HG03175 (cell line): Measurements from ENCODE around the gene CERS6.
A peak's percentile ranks its signal among the peaks of the same experiment; 100 is the strongest.
"Not testable (repeated sequence)": the region's sequence is repeated elsewhere in the genome, so short reads cannot be mapped to it uniquely, and the experiment has no call there.

ENCODE experiments used
- ATAC-seq: cut with Tn5 transposase; IDR thresholded peaks from one replicate; pipeline ENCODE4 v1.9.1; 2021; ENCODE audit warnings: mild to moderate bottlenecking, moderate library complexity; ENCODE audit not compliant: unreplicated experiment

The CERS6 gene

DNA sequence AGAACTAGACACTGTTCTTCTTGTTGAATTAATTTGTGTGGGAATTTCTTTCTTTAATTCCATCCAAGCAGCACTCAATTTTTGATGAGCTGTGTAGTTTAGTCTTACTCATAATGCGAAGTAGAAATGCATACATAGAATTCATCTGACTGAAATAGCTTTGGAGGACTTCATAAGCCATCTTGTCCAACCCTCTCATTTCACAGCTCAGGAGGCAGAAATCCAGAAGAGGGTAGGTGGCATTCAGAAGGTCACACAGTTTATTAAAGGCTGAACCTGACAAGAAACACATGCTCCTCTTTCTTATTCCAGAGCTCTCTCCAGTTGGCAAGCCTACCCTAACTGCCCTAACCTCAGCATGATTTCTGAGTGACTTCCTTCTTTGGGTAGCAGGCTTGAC lies 177.1 kb downstream of the CERS6 start:
- ATAC-seq: no peak

DNA sequence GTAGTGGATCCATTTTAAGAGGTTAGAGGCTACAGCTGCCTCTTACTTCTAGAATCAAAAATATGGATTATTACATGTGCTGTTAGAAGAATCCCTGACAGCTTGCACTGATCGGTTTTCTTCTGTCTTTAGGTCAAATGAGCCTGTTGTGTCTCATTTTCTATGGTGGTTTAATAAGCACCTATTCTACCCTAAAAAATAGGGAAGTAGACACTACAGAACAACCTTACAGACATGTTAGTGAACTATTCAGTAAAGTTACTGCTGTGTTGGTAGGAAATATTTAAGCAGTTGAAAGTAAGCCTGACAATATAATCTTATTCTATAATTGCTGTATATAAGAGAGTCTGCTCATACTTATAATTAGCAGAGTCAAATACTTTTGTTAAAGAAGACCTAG lies 177.8 kb downstream of the CERS6 start:
- peak; percentile 71 for ATAC-seq

DNA sequence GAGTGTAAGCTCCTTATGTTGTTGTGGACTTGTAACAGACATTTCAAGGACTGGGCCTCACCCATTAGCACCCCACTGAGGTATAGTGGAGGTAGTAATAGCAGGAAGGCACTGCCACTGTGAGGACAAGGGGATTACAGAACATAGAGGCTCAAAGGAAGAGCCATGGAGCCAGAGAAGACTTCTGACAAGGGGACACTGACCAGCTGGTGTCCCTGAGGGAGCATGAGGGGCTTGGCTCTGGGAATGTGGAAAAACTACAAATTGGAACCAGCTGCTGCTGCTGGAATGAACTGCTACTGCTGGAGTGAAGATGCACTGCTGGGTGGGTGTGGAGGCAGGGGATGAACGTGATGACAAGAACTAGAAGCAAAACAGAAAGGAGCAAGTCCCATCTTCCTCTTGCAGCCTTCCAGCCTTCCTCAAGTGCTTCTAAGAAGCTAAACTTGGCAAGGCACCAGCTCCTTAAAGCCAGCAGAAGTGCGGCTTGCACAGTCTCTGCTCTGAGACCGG lies 179.0 kb downstream of the CERS6 start:
- no peak for ATAC-seq

DNA sequence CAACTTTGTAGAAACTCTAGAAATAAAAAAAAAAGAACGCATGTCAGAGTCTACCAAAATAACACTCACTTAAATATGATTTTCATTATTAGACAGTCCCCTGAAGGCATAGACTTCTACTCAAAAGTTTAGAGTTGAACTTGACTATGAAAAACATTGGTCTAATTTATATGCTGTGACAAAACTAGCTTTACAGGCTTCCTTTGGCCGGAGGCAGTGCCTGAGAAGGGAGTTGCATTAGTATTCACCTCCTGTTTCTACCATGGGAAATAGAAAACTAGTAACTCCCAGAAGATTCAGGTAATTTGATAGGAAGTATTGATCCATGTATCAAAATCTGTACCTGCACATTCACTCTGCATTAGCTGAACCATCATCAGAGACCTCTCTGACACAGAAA lies 182.9 kb downstream of the CERS6 start:
- no peak for ATAC-seq

DNA sequence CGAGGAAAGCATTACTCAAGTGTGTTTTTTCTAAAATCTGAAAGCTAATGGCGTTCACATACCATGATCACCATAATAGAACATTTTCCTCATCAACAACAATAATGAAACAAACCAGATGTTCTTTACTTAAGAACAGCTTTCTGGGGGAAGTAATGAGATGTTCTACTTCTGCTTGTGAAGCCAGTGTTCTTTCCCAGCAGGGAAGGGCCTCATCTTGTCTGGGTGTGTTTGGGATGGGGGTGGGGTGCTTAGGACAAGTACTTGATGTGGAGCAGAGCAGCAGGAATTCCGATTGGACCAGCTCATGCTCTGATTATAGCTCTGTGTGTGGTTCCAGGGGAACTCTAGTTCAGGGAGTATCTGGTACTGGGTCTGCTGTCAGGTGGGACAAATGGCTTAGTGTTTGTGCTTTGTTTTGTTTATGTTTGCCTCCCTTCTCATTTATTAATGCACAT lies 183.4 kb downstream of the CERS6 start:
- no peak for ATAC-seq

DNA sequence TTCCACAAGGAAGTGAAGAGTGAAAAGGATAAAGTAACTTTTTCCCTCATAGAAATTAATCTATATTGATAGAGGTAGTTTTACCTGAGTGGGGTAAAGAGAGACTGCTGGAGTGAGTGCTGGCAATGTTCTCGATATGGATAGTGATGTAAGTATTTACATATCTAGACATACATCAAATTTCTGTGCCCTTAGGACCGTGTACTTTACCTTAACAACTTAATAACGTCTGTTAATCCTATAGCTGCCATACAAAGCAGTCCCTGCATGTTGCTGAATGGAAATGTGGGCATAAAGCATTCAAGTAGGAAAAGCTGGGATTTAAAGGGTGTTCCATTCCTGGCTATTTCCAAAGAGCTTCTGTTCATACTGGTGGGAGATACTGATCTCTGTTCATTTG lies 184.0 kb downstream of the CERS6 start:
- ATAC-seq: no peak

DNA sequence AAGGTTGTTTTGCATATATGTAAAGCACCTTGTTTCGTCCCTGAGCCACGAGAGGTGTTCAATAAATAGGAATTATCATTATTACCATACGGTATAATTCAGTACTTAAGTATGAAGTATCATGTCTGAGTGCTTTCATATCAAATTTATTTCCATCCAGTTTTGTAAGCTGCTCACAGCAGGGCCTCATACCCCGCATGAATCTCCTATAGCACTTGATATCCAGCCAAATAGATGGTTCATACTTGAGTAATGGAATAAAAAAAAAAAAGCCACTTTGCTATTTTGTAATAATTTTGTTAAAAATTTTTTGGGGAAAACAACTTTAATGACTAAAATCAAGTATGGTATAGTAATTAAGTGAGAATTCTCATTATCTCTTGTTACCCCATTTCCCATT lies 185.6 kb downstream of the CERS6 start:
- no peak for ATAC-seq

DNA sequence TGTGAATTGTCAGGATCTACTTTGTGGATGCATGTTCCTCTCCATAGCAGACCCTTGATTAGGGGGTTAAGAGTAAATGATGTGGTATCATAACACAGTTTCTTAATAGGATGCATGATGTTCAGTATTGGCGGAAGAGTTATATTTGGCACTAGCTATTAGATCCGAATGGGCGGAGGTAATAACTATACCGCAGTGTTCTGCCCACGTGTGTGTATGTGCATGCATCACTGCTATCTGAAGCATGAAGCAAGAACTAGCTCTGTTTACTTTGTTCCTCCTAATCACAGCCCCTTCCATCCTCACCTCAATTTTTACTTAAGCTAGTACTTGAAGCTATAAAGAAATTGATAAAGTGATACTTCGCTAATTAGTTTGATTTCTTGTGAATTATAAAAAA lies 186.8 kb downstream of the CERS6 start:
- peak; percentile 89 for ATAC-seq

DNA sequence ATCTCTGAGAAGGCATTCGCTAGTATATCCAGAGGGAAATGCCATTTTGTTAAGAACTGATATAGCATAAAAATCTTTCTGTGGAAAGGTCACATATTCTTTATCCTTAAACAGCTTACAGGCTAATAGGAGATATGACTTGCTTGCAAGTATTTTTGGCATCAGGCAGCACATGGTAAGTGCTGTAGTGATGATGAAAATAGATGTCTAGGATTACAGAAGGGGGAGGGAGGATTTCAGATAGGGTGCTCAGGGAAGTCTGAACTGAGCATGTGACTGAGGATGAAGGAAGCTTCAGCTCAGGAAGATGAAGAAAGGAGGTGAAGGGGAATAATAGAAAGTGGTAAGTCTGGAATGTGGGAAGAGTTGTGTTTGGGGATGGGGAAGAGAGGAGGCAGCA lies 187.9 kb downstream of the CERS6 start:
- ATAC-seq: no peak

DNA sequence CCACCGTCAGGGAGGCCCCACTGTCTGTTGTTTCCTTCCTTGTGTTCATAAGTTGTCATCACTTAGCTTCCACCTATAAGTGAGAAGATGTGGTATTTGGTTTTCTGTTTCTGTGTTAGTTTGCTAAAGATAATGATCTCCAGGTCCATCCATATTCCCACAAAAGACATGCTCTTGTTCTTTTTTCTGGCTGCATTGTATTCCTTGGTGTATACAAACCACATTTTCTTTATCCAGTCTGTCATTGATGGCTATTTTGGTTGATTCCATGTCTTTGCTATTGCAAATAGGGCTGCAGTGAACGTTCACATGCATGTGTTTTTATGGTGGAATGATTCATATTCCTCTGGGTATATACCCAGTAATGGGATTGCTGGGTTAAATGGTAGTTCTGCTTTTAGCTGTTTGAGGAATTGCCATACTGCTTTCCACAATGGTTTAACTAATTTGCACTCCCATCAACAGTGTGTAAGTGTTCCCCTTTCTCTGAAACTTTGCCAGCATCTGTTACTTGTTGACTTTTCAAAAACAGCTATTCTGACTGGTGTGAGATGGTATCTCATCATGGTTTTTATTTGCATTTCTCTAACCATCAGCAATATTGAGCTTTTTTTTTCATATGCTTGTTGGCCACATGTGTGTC lies 189.7 kb downstream of the CERS6 start:
- no peak for ATAC-seq

DNA sequence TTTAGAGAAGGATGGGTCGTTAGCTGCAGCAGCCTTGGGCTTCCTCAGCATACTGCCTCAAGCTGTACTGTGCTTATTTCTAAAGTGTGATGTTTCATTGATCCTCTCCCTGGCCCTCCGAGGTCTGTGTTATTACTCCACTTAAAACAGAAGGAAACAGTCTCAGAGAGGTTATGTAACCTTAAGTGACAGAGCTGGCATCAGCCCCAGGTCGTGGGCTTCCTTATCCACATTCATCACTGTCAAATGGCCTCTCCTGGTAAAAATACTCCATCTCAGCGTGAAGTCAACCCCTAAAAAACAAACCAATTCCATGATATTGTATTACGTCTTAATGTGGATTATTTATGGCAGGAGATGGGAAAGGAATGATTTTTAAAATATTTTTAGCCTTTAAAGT lies 193.0 kb downstream of the CERS6 start:
- no peak for ATAC-seq

DNA sequence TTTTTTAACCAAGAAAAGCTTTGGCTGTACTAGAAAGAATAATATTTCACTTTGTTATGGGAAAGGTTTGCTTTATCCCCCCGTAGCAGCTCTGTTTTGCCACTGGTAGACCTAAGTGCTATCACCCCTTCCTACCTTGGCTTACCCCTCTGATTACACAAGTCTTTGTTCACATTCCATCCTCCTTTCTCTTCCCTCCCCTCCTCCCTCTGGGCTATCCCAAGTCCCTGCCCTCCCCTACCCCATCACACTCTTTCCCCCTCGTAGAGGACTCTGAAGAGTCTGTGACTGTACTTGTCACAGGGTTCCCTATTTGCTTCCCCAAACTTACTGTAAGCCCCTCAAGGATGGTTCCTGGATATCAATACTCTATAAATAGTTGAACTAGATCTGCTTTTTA lies 193.5 kb downstream of the CERS6 start:
- no peak for ATAC-seq

DNA sequence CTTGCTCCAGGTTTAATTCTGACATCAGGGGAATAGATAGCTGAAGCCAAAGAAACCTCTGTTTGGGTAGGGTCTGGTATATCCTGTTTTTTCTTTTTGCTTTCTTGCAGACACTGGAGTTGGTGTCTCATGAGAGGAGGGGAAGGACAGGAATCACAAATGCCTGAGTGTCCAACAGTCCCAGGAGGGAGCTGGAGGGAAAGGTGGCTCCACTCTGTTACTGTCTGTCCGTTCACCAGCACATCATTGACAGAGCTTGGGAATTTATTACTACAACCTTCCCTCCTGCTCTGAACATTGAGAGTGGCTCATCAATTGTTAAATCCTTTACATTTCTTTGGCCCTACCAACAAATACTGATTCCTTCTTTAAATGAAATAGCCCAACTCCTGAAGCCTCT lies 194.1 kb downstream of the CERS6 start:
- ATAC-seq: no peak

DNA sequence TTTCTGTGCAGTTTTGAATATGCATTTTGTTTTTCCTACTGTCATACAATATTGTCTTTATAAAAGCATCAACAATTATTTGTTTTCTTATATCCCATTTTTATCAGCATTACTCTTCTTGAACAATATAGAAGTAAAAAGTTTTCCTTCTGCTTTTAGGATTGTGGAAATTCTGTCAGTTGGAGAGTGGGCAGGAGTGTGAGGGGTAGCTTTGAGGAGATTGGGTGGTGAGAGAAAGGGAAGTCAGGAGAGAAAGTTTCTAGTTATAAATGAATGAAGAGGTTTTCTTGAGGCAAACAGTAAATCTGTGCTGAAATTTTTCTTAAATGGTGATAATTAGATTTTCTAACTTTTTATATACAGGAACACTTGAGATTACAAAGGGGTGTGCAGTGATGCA lies 194.7 kb downstream of the CERS6 start:
- no peak for ATAC-seq

DNA sequence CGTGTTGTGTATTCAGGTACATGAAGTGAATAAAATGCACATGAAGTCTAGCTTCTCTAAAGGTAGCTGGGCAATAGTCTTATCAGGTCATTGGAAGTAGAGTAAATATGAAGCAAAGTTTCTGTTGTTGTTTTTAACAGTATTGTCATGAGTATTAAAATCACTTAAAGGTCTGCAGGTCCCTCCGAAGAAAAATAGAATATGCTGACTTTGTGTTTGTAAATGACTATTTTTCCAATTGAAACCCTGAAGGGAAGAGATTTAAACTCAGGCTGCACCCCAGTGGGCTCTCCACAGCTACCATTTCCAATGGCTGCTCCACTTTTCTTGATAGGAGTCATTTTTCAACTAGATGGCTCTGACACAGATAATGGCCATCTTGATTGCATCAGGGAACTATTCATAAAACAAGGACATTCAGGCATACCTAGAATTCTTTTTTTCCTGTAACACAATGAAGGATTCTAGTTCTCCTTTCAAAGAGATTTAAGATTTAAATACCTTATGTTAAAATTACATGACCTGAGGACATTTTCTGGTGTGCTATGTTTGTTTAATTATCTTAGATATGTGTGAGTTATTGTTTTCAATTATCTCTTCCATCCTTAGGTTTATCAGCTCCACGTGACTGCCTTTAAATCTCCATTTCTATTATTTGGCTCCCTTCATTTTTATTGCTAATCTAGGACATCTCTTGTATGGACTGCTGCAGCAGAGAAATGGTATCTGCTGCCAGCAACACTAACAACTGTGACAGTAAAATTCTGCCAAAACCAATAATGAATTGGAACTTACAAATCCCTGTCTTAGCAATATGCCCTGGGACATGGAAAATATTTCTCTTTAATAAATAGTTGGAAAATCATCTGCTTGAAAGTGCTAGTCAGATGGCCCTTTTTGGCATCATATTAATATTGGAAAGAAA lies 197.2 kb downstream of the CERS6 start:
- ATAC-seq: no peak

DNA sequence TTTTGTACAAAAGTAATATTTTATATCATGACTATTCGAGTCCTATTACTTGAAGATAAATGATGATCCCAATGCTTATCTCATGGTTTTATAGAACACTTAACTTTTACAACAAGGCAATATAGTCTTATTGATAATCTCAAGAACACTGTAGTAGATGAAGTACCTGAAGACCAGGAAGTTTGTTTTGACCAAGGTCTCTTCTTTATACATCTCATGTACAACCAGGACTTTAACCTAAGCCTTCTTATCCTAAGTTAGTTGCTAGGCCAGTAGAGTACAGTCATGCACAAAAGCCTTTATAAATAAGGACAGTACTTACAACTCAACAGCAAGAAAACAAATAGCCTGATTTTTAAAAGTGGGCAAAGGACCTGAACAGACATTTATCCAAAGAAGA lies 198.6 kb downstream of the CERS6 start:
- no peak for ATAC-seq

DNA sequence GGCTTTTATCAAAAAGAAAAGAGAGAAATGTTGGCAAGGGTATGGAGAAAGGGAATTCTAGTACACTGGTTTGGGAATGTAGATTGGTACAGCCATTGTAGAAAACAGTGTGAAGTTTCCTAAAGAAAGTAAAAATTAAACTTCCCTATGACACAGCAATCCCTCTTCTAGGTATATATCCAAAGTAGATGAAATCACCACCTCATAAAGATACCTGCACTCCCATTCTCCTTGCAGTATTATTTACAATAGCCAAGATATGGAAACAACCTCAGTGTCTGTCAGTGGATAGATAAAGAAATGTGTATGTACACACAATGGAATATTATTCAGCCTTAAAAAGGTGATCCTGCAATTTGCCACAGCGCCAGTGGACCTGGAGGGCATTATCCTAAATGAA lies 199.1 kb downstream of the CERS6 start:
- no peak for ATAC-seq

DNA sequence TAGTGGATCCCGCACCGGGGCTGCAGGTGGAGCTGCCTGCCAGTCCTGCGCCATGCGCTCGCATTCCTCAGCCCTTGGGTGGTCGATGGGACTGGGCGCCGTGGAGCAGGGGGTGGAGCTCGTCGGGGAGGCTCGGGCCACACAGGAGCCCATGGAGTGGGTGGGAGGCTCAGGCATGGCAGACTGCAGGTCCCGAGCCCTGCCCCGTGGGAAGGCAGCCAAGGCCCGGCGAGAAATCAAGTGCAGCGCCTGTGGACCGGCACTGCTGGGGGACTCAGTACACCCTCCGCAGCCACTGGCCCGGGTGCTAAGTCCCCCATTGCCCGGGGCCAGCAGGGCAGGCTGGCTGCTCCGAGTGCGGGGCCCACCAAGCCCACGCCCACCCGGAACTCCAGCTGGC lies 201.3 kb downstream of the CERS6 start:
- not testable (repeated sequence) for ATAC-seq

DNA sequence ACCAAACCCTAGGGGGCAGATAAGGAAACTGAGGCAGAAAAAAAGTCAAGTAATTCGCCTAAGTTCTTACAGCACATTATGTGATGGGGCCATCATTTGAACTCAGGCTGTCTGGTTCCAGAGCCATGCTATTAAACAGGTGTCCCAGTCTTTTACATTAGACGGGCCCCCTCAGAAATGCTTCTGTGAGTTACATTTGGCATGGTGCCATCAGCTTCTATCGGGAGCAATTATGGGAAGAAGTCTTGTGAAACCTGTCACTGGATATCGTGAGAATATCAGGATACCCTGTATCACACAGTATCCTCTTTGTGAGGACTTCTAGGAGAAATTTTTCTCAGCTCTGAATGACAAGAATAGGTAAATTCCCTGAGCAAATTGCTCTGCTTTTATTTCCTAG lies 202.6 kb downstream of the CERS6 start:
- no peak for ATAC-seq

DNA sequence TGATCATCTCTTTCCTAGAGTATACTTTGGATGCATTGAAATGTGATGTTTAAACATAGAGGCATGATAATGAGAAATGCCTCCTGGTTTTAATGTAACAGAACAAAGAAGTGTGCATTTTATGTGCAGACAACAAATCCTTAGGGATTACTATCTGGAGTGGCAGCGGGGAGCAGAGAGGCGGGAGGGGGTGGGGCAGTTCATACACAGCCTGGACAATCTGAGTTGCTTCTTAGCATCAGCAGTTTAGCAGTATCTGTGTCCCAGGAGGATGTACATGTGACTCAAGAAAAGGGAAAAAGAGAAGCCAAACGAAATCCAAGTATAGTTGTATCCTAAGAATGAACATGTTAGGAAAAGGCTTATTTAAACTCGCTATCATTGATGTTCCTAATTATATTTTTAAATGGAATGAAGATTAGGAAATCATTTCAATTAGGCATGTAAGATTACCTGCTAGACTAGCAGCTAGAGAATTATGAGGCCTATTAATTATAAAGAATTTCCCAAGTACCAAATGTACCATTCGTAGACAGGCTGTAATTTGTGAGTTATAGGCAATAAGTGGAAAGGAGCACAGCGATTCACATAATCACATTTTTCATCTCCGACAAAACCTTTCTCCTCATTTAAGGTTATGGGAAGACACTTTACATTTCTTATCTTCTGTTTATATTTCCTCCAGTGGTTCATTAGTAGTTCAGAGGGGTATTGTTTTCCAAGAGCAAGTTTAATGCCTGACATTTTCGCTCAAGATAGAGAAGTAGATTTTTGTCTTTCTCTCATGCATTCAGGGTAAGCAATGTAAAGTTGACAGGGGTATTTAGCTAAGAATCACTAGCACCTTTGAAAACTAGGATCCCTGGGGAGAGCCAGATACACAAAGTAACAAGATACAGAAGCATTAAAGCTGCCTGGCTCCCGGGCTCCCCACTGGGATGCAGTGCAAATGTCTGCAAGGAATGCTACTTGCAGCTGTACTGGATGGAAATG lies 205.1 kb downstream of the CERS6 start:
- no peak for ATAC-seq

DNA sequence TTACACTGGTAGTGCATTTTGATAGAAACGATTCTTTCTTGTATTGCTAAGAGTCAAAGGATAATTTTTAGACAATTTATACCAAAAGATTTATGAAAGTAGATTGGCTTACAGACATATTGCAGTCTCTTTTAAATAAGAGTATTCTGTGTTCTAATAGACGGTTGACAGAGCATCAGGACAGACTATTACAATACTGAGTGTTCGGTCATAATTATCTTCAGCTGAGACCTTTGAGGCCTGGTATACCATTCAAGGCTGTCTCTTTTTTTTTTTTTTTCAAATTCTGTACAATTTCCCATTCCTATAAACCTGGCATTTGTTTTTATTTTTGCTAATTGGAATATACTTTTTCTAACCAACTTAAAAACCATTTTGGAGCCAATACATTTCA lies 205.8 kb downstream of the CERS6 start:
- ATAC-seq: no peak
